T47D (cell line): ENCODE measurements around the gene BHLHA15.
"Not testable (repeated sequence)": the region's sequence is repeated elsewhere in the genome, so short reads cannot be mapped to it uniquely, and the experiment has no call there.

ENCODE experiments used
- DNase-seq, 2 experiments: peaks; one replicate each; pipeline versions ENCODE4 v3.0.0 to v3.0.0-alpha.2; 2011 to 2012; ENCODE audit warnings: low read depth in 1 of 2, low spot score in 1 of 2
- JUND ChIP-seq: IDR thresholded peaks from 2 replicates; pipeline ENCODE4 v1.6.1; 2012; ENCODE audit warnings: low read depth
- in situ Hi-C: cut with HindIII; loops from 2 replicates; pipeline ENCODE4 v1.10.0; 2016; ENCODE audit warnings: low sequenced_read_pairs, low pct_unique_long_range_greater_than_20kb

BHLHA15 gene

DNA sequence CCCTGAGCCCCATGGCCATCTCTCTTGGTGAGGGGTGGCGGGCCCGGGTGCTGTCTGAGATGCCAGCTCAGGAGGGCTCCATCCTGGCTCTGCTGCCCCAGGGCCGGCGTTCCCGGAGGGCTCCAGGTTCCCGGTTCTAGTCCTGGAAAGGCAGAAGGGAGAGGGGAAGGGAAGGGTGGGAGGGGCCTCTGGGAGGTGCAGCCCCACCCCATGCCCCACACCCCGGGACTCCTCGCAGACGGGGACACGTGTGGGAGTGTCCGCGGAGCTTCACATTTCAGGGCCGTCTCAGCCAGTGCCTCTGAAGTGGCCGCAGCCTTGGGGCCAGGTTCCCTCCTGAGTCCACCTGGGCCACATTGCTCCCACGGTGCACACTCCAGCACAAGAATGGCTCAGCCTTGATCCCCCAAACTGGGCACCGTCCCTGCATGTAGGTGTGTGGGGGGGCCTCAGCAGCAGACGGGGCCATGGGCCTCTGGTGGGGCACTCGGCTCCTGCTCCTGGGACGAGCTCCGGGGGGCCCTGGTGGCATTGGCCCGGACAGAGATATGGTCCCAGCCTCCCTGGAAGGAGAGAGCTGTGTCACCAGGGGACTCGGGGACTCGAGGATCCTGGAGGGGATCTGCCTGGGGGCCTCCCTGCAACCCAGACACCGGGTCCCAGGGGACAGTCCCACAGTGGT is 5.8 kb downstream of the BHLHA15 start:
- in situ Hi-C loops = no loop called here
- DNase-seq = no peak
- TF ChIP-seq JUND = no peak

DNA sequence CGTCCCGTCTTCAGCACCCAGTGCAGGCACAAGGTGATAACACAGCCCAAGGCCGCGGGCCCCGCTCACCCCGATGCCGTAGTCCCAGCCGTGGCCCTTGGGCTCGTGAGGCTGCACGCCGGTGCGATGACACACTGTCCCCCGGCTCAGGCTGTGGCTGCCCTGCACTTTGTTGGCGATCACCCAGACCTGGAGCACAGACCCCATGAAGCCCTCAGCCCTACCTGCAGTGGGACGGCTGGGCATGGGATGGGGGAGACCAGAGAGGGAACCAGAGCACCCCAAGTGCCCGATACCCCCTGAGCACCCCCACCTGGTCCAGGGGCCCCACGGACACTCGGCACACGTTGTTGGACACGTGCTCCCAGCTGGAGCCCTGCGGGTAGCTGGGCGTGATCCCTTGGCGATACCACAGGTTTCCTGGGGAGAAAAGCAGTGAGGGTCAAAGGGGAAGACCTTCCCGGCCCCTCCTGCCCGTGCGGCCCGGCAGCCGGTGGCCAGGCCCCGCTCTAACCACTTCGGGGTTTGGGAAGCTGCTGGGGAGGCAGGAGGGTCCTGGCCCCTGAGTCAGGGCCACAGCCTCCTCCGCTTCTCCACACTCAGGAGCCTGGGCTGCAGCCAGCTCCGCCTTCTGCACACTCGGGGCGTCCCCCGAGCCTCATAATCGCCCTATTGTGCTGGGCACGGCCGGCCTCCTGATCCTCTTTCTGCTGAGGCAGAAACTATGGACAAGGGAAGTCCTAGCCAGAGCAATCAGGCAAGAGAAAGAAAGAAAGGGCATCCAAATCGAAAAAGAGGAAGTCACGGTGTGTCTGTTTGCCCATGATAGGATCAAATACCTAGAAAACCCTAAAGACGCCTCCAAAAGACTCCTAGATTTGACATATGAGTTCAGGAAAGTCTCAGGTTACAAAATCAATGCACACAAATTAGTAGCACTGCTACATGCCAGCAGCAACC is 6.7 kb downstream of the BHLHA15 start:
- no peak for TF ChIP-seq JUND
- peak in 1 of 2 experiments; percentile 39 for DNase-seq
- in situ Hi-C loops = no loop called here

DNA sequence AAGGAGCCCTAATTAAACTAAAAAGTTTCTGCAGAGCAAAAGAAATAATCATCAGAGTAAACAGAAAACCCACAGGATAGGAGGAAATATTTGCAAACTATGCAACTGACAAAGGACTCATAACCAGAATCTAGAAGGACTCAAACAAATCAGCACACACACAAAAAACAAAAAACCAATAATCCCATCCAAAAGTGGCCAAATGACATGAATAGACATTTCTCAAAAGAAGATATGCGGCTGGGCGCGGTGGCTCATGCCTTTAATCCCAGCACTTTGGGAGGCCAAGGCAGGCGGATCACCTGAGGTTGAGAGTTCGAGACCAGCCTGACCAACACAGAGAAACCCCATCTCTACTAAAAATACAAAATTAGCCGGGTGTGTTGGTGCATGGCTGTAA is 8.1 kb downstream of the BHLHA15 start:
- DNase-seq, in situ Hi-C loops: not testable (repeated sequence)

DNA sequence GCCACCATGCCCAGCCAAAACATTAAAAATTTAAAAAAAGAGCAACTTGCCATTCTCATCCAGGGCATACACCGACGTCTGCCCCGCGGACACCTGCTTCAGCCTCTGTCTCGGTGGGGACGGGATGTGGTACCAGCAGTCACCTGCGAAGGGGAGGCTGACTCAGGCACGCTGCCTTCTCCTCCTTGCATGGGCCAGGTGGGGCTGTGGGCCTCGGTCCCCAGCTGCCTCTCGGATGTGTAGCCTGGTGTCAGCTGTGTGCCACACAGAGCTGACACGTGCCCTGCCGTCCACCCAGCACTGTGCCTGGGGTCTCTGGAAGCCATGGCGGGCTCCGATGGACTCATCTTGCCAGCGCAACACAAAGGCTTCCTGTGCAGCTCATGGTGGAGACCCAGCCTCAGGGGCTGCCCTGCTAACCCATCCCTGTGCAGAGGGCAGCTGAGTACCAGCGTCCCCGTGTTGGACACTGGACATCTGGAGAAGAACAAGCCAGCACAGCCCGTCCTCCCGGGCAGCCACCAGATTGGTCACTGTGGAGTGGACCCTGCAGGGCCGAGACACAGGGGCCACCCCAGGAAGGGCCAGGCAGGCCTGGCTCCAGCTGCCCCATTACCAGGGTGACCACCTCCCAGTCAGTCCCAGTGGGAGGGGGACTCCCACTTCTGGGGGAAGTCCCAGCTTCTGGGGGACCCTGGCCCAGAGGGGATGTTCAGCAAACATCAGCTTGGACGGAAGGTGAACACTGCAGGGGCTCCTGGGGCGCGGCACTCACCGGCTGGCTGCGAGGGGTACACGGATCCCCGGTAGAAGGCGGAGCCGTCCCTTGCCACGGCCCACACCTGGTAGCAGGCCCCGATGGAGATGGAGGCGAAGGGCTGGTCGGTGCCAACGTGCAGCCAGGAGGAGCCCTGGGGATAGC is 10.6 kb downstream of the BHLHA15 start:
- no peak for DNase-seq
- in situ Hi-C loops = no loop called here

DNA sequence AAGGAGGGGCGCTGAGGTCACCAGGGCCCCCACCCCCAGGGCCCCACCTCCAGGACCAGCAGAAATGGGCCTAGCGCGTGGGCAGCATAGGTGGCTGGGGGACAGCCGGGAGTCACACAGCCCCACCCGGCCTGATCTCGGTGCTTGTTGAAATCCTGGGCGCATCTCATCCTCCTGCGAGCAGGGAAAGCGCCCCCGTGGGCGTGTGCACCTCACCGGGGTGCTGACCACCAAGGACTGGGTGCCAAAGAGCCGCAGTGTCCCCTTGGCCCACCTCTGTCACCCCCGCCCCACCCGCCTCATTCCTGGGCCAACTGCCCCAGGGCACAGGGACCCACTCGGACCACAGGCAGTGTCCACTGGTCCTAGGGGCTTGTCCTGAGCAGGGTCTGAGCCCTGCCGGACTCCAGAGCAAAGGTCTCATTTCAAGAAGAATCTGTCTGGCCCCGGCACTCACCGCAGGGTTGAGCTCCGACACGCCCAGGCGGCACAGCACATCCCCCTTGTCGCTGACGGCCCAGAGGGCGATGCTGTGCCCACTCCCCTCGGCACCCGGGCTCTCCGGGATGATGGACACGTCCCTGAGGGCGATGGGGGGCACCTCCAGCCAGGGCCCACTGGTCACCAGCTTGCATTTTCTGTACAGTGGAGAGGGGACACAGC is 11.4 kb downstream of the BHLHA15 start:
- DNase-seq = no peak
- in situ Hi-C loops = no loop called here
- TF ChIP-seq JUND = no peak

More for the DNA sequence above, 10.6 kb downstream of the BHLHA15 start:
- TF ChIP-seq JUND = no peak

DNA sequence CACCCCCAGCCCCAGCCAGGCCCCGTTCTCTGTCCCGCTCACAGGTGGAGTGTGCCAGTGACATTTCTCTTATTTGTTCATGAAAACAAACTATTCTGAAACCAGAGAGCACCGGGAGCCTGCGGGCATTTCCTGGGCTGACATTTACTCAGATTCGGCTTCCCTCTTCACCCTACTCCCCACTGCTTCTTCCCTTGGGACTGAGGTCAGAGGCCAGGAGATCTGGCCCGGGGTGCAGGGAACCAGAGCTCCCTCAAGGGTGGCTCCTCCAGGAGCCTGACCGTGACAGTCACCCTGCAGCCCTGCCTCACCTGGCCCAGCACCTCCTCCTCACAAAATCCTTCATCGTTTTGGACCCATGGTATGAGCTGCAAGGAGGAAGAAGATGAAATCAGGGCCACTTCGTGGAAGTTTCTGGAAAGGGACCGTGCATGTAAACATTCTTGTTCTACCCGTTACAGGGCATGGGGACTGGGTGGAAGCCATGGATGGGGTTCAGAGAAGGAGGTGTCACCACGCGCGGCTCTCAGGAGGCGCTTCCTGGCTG is 12.2 kb downstream of the BHLHA15 start:
- in situ Hi-C loops = no loop called here
- DNase-seq = peak; percentile 70 to 76
- TF ChIP-seq JUND = no peak

DNA sequence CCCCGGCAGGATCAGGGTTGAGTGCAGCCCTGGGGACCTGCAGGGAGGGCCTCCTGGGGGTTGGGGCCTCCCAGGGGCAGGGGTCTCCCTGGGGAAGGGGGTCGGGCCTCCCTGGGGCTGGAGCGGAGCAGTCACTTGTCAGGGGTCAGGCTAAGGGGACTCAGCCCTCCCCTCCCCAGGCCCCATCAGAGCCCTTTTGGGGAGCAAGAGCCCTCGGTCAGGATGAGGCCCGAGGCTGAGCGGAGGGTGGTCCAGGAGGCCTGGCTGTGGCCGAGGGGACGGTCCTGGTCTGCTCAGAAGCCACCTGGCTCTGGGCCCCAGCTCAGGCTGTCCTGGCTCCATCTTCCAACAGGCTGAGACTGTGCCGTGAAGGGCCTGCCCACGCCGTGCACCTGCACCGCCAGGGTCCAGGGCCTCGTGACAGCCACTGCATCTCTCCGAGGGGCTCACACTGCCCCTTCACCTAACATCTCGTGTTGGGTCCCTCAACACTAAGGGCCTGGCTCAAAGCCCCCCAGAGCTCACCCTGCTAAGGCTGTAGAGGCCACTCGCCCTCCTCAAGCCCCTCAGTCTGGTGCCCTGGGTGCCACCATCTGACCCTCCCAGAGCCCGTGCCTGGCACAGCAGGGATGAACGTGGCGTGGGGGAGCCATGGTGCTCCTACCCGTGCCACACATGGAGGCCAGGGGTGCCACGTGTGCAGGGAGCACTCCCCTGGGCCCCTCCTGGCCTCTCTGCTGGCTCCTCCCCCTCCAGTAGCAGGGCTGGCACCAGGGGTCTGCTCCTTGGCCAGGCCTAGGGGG is 12.9 kb downstream of the BHLHA15 start:
- DNase-seq = no peak
- in situ Hi-C loops = no loop called here
- no peak for TF ChIP-seq JUND

DNA sequence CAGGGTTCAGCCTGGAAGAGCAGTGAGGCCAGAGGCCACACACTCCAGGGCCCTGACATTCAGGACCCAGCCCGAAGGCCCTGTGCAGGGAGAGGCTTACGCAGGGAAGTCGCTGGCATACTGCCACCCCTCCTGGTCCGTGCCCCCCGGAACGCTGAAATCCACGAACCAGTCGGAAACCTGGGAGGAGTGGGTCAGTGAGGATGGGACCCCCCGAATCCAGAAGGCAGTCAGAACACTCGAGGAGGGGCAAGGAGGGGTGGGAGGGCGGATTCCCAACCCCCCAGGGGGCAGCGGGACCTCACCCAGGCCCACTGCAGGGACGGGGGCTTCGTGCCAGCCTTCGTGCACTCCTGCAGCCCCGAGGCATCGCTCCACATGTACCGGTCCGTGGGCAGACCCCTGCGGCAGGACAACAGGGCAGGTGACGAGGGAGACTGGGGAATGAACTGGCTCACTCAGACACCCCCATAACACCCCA is 13.5 kb downstream of the BHLHA15 start:
- TF ChIP-seq JUND = no peak
- no peak for DNase-seq
- in situ Hi-C loops = no loop called here

DNA sequence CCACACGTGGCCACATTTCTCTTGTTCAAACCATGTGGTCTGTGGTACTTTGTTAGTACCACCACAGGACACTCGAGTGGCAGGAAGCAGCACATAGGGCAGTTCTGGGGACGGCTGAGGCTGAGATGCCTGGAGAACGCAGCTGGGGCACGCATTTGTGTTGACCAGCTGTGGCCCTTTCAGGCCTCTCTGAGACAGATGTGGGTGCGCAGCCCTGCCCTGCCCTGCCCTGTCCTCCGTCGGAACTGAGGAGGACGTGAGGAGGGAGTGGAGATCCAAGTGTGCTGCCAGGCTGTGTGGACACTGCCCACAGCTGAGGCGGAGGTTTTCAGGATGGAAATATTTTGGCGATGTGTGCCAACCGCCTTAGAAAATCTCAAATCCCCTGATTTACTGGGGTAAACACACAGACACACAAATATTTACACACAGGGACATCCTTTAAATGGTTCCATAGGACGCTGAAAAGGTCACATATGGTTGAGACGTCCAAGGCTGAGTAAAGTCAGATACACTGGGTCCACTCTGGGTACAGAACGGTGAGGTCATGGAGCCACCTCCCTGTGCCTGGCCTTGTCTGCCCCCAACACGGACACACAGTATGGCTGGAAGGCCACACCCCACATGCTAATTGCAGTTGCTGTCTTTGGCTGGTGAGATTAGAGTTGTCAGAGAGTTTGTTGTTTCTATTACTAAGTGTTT is 14.8 kb downstream of the BHLHA15 start:
- no peak for DNase-seq
- no peak for TF ChIP-seq JUND
- in situ Hi-C loops = no loop called here

DNA sequence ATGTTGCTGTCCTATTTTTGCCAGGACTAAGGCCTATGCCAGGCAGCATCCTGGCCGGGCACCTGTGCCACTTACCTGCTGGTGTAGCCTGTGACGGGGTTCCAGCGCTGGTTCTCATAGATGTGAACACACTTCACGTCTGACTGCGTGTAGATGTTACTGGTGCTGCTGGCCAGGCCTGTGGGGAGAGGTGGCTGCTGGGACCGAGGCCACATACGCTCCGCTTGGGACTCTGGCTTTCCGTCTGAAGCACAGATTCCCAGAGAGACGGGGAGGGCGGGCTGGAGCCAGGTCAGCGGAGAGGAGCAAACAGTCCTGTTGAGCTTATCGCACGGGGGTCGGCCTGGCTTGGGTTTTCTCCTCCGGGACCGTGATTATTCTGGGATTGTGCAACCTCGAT is 16.7 kb downstream of the BHLHA15 start:
- DNase-seq = no peak
- TF ChIP-seq JUND = no peak
- in situ Hi-C loops = no loop called here
